Panc1 (cell line): ENCODE results near the gene ACP3.

Source experiments
- CTCF ChIP-seq: fragments of 450-650 bp; IDR thresholded peaks from 2 replicates; pipeline ENCODE4 v1.5.1; 2017; ENCODE audit warnings: mild to moderate bottlenecking
- POLR2AphosphoS5 ChIP-seq: IDR thresholded peaks from 2 replicates; pipeline ENCODE4 v1.6.1; 2012; ENCODE audit warnings: mild to moderate bottlenecking, low read depth, low read length, moderate library complexity
- REST ChIP-seq, 2 experiments: IDR thresholded peaks; 2 replicates each; pipeline ENCODE4 v1.6.1; 2011 to 2012; ENCODE audit warnings: low read depth in 2 of 2, control low read depth in 1 of 2, low read length in 1 of 2, mild to moderate bottlenecking in 1 of 2, moderate library complexity in 1 of 2; ENCODE audit not compliant: insufficient read depth in 1 of 2
- SIN3A ChIP-seq: IDR thresholded peaks from 2 replicates; pipeline ENCODE4 v1.6.1; 2012; ENCODE audit warnings: low read depth, mild to moderate bottlenecking, low read length, moderate library complexity, borderline replicate concordance; ENCODE audit not compliant: insufficient read depth
- TCF7L2 ChIP-seq: IDR thresholded peaks from 2 replicates; pipeline ENCODE4 v1.6.1; 2011; ENCODE audit warnings: mild to moderate bottlenecking, low read depth, low read length, inconsistent platforms

DNA sequence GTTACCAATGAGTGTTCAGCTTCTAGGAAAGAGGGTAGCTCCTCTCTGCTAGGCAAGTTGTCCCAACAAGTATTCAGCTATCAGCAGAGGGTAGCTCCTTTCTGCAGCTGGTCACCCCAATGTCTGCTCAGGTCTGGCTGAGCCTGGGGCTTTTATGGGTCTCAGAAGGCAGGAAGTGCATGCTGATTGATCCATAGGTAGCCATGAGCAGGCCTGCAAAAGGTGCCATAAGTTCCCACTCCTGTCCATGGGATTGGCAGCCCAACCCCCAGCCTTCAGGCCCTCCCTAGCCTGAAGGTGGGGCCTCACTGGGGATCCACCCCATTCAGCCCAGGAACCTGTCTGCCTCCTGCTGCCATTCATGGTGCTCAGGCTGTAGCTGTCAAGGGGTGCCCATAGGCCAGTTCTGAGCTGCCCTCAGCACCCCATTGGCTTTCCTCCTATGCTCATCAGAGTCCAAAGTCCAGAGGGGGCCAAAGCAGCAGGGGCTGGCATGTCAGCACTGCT is 65.5 kb downstream of the ACP3 start:
- TF ChIP-seq CTCF (no peak), TCF7L2 (no peak), POLR2AphosphoS5 (no peak), SIN3A (no peak), REST (IDR thresholded peaks at IDR 0.05; ENCODE audit: insufficient read depth in 1 of 2, low read depth in 2 of 2, low read length in 1 of 2) (no peak)
